WTC11 (cell line): ENCODE results near the gene GDI1. TPM values are rescaled to one million over a fixed set of nuclear protein-coding genes. Genes with fewer than 3 reads are reported as not detected.

ENCODE experiments used
- ATAC-seq: fragments of 200-7000 bp; cut with Tn5 transposase; 2 replicates; pipeline ENCODE4 v1.10.0; 2021; ENCODE audit warnings: mild to moderate bottlenecking, moderate library complexity
- CTCF ChIA-PET: fragments of 300-600 bp; sonication (Branson Sonifier 250); formaldehyde crosslinking; loops from one replicate; lab custom pipeline; 2021; ENCODE audit warnings: antibody characterized with exemption; lab: Charles Lee
- POLR2A ChIA-PET: fragments of 350-600 bp; sonication (Branson Sonifier 250); formaldehyde crosslinking; loops from one replicate; lab custom pipeline; 2021; ENCODE audit warnings: antibody characterized with exemption; lab: Charles Lee
- DNase-seq: peaks from one replicate; pipeline ENCODE4 v3.0.0; 2021; ENCODE audit warnings: low spot score
- H3K27ac Mint-ChIP-seq: 2 replicates; pipeline ENCODE4 v1.8.0; 2021; ENCODE audit warnings: mixed read lengths
- H3K27me3 Mint-ChIP-seq: 2 replicates; pipeline ENCODE4 v1.8.0; 2021; ENCODE audit warnings: low read depth, mild to moderate bottlenecking, moderate library complexity, mixed read lengths
- H3K36me3 Mint-ChIP-seq: 2 replicates; pipeline ENCODE4 v1.8.0; 2021; ENCODE audit warnings: mixed read lengths
- H3K4me1 Mint-ChIP-seq: 2 replicates; pipeline ENCODE4 v1.8.0; 2022; ENCODE audit warnings: mixed read lengths
- H3K4me3 Mint-ChIP-seq: 2 replicates; pipeline ENCODE4 v1.8.0; 2021; ENCODE audit warnings: mild to moderate bottlenecking, moderate library complexity, mixed read lengths
- H3K9me3 Mint-ChIP-seq: 2 replicates; pipeline ENCODE4 v1.8.0; 2021; ENCODE audit warnings: mixed read lengths
- AFF4 ChIP-seq: sonication (generic); formaldehyde crosslinking; IDR thresholded peaks from 2 replicates; pipeline ENCODE4 v1.8.1; 2023; ENCODE audit warnings: mild to moderate bottlenecking, missing genetic modification reagents, borderline replicate concordance
- CTCF ChIP-seq: fragments of 200-600 bp; IDR thresholded peaks from 2 replicates; pipeline ENCODE4 v1.8.0; 2022; ENCODE audit warnings: antibody characterized with exemption
- FOXP1 ChIP-seq: sonication (generic); formaldehyde crosslinking; IDR thresholded peaks from 2 replicates; pipeline ENCODE4 v1.8.0; 2022; ENCODE audit warnings: missing genetic modification reagents, mild to moderate bottlenecking, moderate library complexity, borderline replicate concordance
- GRHL2 ChIP-seq: fragments of 250-450 bp; sonication (Bioruptor Pico); IDR thresholded peaks from 2 replicates; pipeline ENCODE4 v1.8.0; 2022; ENCODE audit warnings: mild to moderate bottlenecking, moderate library complexity; ENCODE audit not compliant: insufficient replicate concordance, severe bottlenecking
- IRF2 ChIP-seq: sonication (generic); formaldehyde crosslinking; IDR thresholded peaks from 2 replicates; pipeline ENCODE4 v1.8.0; 2022; ENCODE audit warnings: low read depth, missing genetic modification reagents, borderline replicate concordance
- JUN ChIP-seq: sonication (generic); formaldehyde crosslinking; IDR thresholded peaks from 2 replicates; pipeline ENCODE4 v1.8.0; 2023; ENCODE audit warnings: mild to moderate bottlenecking, missing genetic modification reagents
- NFE2L1 ChIP-seq: sonication (generic); formaldehyde crosslinking; IDR thresholded peaks from 2 replicates; pipeline ENCODE4 v1.8.1; 2023; ENCODE audit warnings: missing genetic modification reagents
- OVOL2 ChIP-seq: fragments of 250-450 bp; sonication (Bioruptor Pico); IDR thresholded peaks from 2 replicates; pipeline ENCODE4 v1.9.0; 2021; ENCODE audit warnings: mild to moderate bottlenecking, borderline replicate concordance
- STAT6 ChIP-seq: sonication (generic); formaldehyde crosslinking; conservative IDR thresholded peaks from 2 replicates; pipeline ENCODE4 v1.8.1; 2023; ENCODE audit warnings: mild to moderate bottlenecking, low read depth, missing genetic modification reagents, moderate library complexity
- TEAD1 ChIP-seq: sonication (generic); formaldehyde crosslinking; IDR thresholded peaks from 2 replicates; pipeline ENCODE4 v1.8.0; 2022; ENCODE audit warnings: mild to moderate bottlenecking, missing genetic modification reagents
- TP53 ChIP-seq: sonication (generic); formaldehyde crosslinking; IDR thresholded peaks from 2 replicates; pipeline ENCODE4 v1.8.1; 2023; ENCODE audit warnings: mild to moderate bottlenecking, missing genetic modification reagents
- ZBTB21 ChIP-seq: sonication (generic); formaldehyde crosslinking; IDR thresholded peaks from 2 replicates; pipeline ENCODE4 v1.8.1; 2023; ENCODE audit warnings: mild to moderate bottlenecking, missing genetic modification reagents, borderline replicate concordance
- total RNA-seq: library from RNA; stranded (reverse); gene quantifications from 3 replicates; pipeline ENCODE4 v1.2.3, GENCODE V29; 2021
- TF ChIP-seq, protein P1 (sequence below): sonication (generic); formaldehyde crosslinking; IDR thresholded peaks from 2 replicates; pipeline ENCODE4 v1.8.0; 2022; ENCODE audit warnings: mild to moderate bottlenecking, missing genetic modification reagents
- TF ChIP-seq, protein P2 (sequence below): sonication (generic); formaldehyde crosslinking; IDR thresholded peaks from 2 replicates; pipeline ENCODE4 v1.8.1; 2022; ENCODE audit warnings: low read depth, mild to moderate bottlenecking, moderate library complexity, missing genetic modification reagents, borderline replicate concordance
- TF ChIP-seq, protein P3 (sequence below): sonication (generic); formaldehyde crosslinking; IDR thresholded peaks from 2 replicates; pipeline ENCODE4 v1.8.1; 2022; ENCODE audit warnings: mild to moderate bottlenecking, moderate library complexity, missing genetic modification reagents
- TF ChIP-seq, protein P4 (sequence below): sonication (generic); formaldehyde crosslinking; IDR thresholded peaks from 2 replicates; pipeline ENCODE4 v1.8.0; 2022; ENCODE audit warnings: missing genetic modification reagents
- TF ChIP-seq, protein P5 (sequence below): sonication (generic); formaldehyde crosslinking; IDR thresholded peaks from 2 replicates; pipeline ENCODE4 v1.8.0; 2023; ENCODE audit warnings: mild to moderate bottlenecking, missing genetic modification reagents

Gene GDI1
- total RNA-seq, 1 experiment from 2014 or later: 108 TPM

DNA sequence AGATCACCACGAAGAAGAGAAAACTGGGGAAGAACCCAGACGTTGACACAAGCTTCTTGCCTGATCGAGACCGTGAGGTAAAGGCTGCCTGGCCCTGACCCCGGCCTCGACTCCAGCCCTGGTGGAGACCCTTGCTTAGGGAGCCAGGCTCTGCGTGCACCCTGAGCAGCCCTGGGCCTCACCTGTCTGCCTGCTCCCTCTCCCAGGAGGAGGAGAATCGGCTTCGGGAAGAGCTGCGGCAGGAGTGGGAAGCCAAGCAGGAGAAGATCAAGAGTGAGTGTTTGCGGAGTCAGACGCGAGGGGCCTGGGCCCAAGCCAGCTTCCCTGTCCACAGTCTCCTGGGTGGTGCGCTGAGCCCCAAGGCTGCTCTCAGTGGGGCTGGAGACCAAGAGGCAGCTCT, 11.5 kb downstream of the GDI1 start (continued):
- TF ChIP-seq CTCF (no peak), NFE2L1 (no peak), TEAD1 (CRISPR knock-in tag) (no peak), IRF2 (CRISPR knock-in tag) (no peak), AFF4 (no peak), STAT6 (CRISPR knock-in tag) (no peak)
- TF ChIP-seq, protein P1, sequence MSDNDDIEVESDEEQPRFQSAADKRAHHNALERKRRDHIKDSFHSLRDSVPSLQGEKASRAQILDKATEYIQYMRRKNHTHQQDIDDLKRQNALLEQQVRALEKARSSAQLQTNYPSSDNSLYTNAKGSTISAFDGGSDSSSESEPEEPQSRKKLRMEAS (CRISPR knock-in tag): no peak
- TF ChIP-seq, protein P2, sequence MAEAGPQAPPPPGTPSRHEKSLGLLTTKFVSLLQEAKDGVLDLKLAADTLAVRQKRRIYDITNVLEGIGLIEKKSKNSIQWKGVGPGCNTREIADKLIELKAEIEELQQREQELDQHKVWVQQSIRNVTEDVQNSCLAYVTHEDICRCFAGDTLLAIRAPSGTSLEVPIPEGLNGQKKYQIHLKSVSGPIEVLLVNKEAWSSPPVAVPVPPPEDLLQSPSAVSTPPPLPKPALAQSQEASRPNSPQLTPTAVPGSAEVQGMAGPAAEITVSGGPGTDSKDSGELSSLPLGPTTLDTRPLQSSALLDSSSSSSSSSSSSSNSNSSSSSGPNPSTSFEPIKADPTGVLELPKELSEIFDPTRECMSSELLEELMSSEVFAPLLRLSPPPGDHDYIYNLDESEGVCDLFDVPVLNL: no peak
- TF ChIP-seq, all 79 proteins: peak for 0

DNA sequence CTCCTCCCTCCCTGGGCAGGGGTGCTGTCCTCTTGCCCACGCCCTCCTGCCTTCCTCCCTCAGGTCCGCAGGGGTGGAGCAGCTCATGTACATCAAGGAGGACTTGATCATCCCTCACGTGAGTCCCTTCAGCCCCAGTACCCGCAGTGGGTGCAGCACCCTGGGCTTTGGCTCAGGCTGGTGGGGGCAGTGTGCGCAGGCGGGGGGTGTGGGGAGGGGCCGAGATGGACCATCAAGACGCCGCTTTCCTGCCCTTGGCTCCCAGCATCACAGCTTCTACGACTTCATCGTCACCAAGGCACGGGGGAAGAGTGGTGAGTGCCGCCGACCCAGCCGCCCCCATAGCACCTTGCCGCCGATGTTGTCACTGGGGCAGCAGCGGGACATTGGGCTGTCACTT, 12.7 kb downstream of the GDI1 start:
- DNase-seq (no peak), ATAC-seq (no peak)
- Mint-ChIP-seq H3K9me3 (no peaks in the 10 kb centered on the region), H3K36me3 (peaks cover 6% of the 10 kb centered on the region), H3K4me1 (no peaks in the 10 kb centered on the region), H3K27ac (no peak overlapping the region), H3K27me3 (peaks cover 3% of the 10 kb centered on the region; the same call in 1 of the 2 replicates), H3K4me3 (no peak overlapping the region)
- ChIA-PET CTCF (interaction anchor here (0.6 kb wide), 1 partner anchor 41 kb away, joined by 3 read pairs; no protein-coding TSS in a partner anchor), POLR2A (no interaction called here)
- TF ChIP-seq OVOL2 (CRISPR knock-in tag) (no peak), FOXP1 (CRISPR knock-in tag) (no peak), JUN (no peak), GRHL2 (CRISPR knock-in tag) (no peak), ZBTB21 (no peak), TP53 (CRISPR knock-in tag) (no peak)
- TF ChIP-seq, protein P3, sequence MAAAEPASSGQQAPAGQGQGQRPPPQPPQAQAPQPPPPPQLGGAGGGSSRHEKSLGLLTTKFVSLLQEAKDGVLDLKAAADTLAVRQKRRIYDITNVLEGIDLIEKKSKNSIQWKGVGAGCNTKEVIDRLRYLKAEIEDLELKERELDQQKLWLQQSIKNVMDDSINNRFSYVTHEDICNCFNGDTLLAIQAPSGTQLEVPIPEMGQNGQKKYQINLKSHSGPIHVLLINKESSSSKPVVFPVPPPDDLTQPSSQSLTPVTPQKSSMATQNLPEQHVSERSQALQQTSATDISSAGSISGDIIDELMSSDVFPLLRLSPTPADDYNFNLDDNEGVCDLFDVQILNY: no peak
- TF ChIP-seq, protein P4, sequence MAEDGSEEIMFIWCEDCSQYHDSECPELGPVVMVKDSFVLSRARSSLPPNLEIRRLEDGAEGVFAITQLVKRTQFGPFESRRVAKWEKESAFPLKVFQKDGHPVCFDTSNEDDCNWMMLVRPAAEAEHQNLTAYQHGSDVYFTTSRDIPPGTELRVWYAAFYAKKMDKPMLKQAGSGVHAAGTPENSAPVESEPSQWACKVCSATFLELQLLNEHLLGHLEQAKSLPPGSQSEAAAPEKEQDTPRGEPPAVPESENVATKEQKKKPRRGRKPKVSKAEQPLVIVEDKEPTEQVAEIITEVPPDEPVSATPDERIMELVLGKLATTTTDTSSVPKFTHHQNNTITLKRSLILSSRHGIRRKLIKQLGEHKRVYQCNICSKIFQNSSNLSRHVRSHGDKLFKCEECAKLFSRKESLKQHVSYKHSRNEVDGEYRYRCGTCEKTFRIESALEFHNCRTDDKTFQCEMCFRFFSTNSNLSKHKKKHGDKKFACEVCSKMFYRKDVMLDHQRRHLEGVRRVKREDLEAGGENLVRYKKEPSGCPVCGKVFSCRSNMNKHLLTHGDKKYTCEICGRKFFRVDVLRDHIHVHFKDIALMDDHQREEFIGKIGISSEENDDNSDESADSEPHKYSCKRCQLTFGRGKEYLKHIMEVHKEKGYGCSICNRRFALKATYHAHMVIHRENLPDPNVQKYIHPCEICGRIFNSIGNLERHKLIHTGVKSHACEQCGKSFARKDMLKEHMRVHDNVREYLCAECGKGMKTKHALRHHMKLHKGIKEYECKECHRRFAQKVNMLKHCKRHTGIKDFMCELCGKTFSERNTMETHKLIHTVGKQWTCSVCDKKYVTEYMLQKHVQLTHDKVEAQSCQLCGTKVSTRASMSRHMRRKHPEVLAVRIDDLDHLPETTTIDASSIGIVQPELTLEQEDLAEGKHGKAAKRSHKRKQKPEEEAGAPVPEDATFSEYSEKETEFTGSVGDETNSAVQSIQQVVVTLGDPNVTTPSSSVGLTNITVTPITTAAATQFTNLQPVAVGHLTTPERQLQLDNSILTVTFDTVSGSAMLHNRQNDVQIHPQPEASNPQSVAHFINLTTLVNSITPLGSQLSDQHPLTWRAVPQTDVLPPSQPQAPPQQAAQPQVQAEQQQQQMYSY: no peak
- TF ChIP-seq, protein P5, sequence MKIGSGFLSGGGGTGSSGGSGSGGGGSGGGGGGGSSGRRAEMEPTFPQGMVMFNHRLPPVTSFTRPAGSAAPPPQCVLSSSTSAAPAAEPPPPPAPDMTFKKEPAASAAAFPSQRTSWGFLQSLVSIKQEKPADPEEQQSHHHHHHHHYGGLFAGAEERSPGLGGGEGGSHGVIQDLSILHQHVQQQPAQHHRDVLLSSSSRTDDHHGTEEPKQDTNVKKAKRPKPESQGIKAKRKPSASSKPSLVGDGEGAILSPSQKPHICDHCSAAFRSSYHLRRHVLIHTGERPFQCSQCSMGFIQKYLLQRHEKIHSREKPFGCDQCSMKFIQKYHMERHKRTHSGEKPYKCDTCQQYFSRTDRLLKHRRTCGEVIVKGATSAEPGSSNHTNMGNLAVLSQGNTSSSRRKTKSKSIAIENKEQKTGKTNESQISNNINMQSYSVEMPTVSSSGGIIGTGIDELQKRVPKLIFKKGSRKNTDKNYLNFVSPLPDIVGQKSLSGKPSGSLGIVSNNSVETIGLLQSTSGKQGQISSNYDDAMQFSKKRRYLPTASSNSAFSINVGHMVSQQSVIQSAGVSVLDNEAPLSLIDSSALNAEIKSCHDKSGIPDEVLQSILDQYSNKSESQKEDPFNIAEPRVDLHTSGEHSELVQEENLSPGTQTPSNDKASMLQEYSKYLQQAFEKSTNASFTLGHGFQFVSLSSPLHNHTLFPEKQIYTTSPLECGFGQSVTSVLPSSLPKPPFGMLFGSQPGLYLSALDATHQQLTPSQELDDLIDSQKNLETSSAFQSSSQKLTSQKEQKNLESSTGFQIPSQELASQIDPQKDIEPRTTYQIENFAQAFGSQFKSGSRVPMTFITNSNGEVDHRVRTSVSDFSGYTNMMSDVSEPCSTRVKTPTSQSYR (CRISPR knock-in tag): no peak
